Measurements from ENCODE around the gene SPATA18.

SPATA18 gene

GRCh38 chr4:52051213-52051614 is at the start of gene SPATA18:
TSS of gene SPATA18 (plus strand) at chr4:52051304. CDS start at chr4:52051705, 401 bp downstream.
- no peak for DNase-seq (ENCODE audit: low spot score)

- no peak for DNase-seq (ENCODE audit: low spot score)
Measured at GRCh38 chr4:52001616-52002015, 49.5 kb upstream of the SPATA18 start.

- no peak for DNase-seq (ENCODE audit: low spot score)
Measured at GRCh38 chr4:52004414-52004813, 46.7 kb upstream of the SPATA18 start.

GRCh38 chr4:52005604-52006273 is 45.4 kb upstream of the SPATA18 start:
- no peak for DNase-seq (ENCODE audit: low spot score)

- DNase-seq (ENCODE audit: low spot score) = no peak
Measured at GRCh38 chr4:52006887-52007286, 44.2 kb upstream of the SPATA18 start.

- no peak for DNase-seq (ENCODE audit: low spot score)
Measured at GRCh38 chr4:52010986-52011385, 40.1 kb upstream of the SPATA18 start.

- no peak for DNase-seq (ENCODE audit: low spot score)
Measured at GRCh38 chr4:52012651-52013050, 38.5 kb upstream of the SPATA18 start.

GRCh38 chr4:52014903-52015302 is 36.2 kb upstream of the SPATA18 start:
- DNase-seq (ENCODE audit: low spot score) = no peak

- peak; percentile 30 for DNase-seq (ENCODE audit: low spot score)
Measured at GRCh38 chr4:52015366-52015765, 35.7 kb upstream of the SPATA18 start.

GRCh38 chr4:52016981-52017380 is 34.1 kb upstream of the SPATA18 start:
- DNase-seq (ENCODE audit: low spot score) = no peak

- DNase-seq (ENCODE audit: low spot score) = no peak
Measured at GRCh38 chr4:52017814-52018213, 33.3 kb upstream of the SPATA18 start.

GRCh38 chr4:52019936-52020657 is 31.0 kb upstream of the SPATA18 start, which contains the start of gene LRRC66:
TSS of gene LRRC66 (minus strand) at chr4:52020363. CDS start at chr4:52017613, 2,750 bp downstream.
- DNase-seq (ENCODE audit: low spot score) = no peak

GRCh38 chr4:52028970-52029369 is 22.1 kb upstream of the SPATA18 start:
- peak; percentile 23 for DNase-seq (ENCODE audit: low spot score)

- no peak for DNase-seq (ENCODE audit: low spot score)
Measured at GRCh38 chr4:52032005-52032404, 19.1 kb upstream of the SPATA18 start.

GRCh38 chr4:52035190-52035589 is 15.9 kb upstream of the SPATA18 start:
- no peak for DNase-seq (ENCODE audit: low spot score)

GRCh38 chr4:52036886-52037530 is 14.1 kb upstream of the SPATA18 start:
- no peak for DNase-seq (ENCODE audit: low spot score)

GRCh38 chr4:52037689-52038102 is 13.4 kb upstream of the SPATA18 start:
- DNase-seq (ENCODE audit: low spot score) = peak; percentile 50

- DNase-seq (ENCODE audit: low spot score) = peak; percentile 59
Measured at GRCh38 chr4:52038103-52038912, 12.8 kb upstream of the SPATA18 start, which contains the start of gene SGCB. TSS of gene SGCB (minus strand) at chr4:52038299. CDS start at chr4:52038259, 40 bp downstream.

GRCh38 chr4:52045028-52045427 is 6.1 kb upstream of the SPATA18 start:
- DNase-seq (ENCODE audit: low spot score) = no peak

GRCh38 chr4:52049266-52049665 is 1.8 kb upstream of the SPATA18 start:
- no peak for DNase-seq (ENCODE audit: low spot score)

GRCh38 chr4:52051615-52052474 is 741 bp downstream of the SPATA18 start:
- DNase-seq (ENCODE audit: low spot score) = peak; percentile 20
